ENCODE data around the gene PDE9A.
A peak's percentile ranks its signal among the peaks of the same experiment; 100 is the strongest.

The PDE9A gene

DNA sequence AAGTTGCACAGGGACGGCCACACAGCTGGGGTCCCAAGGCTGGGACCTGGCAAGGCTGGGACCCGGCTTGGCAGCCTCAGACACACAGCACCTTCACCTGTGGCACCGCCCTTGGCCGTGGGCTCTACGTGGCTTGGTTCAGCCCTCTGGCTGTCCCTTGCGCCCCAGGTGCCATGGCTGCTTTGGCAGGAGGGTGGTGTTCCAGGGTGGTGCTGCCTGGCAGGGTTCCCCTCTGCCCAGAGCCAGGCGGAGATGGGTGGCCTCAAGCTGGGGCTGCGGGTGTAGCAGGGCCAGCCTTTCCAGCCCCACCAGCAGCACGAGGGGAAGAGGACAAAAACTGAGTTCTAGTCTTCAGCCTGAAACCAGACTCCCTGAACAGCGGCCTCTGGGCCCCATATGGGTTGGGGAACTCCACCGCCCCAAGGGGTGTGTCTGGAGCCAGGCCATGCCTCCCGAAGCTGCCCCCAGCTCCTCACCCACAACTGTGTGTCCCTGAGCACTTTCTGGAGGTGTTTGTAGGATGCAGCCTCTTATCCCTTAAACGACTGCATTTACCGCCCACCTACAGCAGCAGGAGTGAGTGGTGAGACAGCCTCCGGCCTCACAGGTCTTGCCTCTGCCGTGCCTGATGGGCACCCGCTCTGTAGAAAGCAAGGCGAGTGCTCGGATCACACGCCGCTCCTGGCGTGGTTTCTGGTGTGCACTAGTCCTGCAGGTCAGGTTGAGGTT is 92.3 kb downstream of the PDE9A start:
- no peak for DNase-seq

DNA sequence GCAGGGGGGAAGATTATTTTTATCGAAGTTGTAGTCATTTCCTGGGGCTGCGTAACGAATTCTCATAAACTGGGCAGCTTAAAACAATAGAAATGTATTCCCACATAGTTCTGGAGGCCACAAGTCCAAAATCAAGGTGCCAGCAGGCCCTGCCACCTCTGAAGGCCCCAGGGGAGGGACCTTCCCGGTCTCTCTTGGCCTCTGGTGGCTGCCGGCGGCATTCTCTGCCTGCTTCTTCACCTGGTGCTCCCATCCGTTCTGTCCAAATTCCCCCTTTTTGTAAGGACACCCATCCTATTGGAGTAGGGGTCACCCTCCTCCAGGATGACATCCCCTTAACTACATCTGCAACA is 92.8 kb downstream of the PDE9A start:
- DNase-seq, result peak; percentile 10

DNA sequence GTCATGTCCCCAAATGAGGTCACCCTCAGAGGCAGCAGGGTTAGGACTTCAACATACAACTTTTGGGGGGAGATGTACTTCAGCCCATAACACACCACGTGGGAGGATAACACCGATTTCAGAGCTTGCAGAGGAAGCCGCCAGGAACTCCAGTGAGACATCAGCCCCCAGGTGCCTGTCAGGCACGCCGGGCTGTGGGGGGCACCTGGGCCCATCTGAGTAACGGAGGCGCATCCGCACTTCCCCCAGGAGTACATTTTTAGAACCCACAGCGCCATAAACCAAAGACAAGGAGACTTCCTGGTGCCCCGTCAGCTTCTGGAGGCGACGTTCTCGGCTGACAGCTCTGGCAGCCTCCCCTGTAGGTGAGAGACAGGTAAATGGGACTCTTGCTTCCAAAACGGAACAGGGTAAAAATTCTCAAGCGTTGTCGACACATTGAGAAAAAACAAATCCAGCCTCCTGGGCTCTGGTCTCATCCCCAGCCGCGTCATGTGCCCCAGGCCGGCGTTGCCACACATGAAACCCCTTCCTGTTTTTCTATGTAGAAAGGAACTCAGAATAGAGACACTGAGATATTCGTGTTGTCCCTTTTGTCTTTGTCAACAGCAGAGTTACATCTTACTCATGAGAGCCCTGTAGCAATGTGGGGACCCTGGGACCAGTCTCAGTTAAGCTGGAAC is 93.3 kb downstream of the PDE9A start:
- DNase-seq, result peak; percentile 65

GRCh38 chr21:42747276-42747701 is 93.9 kb downstream of the PDE9A start:
- no peak for DNase-seq

DNA sequence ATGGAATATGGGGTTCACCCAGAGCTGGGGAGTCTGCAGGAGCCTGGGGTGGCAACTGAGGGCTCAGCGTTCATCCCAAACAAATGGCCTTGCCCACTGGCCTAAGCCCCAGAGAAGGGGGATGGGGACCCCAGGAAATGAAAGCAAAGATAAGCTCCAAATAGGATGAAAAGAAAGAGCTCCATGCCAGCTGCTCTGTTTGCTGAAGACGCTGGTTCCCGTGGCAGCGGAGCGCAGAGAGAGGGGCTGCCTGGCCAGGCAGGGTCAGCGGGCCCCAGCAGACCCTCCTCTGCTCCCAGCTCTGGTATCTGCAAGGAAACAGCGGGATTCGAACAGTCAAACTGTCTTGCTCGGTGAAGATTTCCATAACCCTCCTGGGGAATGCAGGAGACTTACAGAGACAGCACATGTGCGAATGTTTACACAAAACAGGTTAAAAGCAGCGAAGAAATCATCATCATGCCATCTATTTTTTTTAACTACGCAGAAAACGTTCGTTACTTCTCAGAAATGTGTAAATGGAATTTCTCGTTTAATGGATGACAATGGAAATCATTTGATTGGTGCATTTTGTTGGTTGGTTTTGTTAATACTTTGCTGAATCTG is 94.4 kb downstream of the PDE9A start:
- no peak for DNase-seq

- DNase-seq, result no peak
Observed at GRCh38 chr21:42748620-42749176, 95.3 kb downstream of the PDE9A start.

DNA sequence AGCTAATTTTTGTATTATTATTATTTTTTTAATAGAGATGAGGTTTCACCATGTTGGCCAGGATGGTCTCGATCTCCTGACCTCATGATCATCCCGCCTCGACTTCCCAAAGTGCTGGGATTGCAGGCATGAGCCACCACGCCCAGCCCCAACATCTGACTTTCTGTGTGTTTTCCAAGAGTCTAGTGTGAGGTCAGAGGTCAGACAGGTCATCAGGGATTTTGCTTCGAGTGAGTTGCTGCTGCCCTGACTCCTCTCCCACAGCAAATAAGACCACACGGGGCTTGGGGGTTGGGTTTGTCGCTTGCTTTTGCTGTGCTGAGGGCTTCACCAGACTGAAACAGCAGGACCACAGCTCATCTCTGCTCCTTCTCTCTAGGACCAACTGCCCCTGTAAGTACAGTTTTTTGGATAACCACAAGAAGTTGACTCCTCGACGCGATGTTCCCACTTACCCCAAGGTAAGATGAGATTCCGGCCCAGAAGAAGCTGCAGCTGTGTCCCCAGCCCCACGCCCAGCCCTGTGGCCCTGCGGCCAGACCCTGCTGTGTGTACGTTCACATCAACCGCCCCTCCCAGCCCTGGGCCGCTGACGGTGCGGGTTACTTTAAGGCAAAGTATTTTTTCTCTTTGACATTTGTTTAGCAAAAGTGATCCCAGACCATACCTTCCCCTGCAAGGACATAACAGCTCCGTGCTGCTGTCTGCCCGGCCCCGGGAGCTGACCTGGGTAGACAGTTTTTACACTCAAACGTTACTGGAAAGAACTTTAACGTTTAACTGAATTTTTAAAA is 97.5 kb downstream of the PDE9A start:
- DNase-seq, result no peak

DNA sequence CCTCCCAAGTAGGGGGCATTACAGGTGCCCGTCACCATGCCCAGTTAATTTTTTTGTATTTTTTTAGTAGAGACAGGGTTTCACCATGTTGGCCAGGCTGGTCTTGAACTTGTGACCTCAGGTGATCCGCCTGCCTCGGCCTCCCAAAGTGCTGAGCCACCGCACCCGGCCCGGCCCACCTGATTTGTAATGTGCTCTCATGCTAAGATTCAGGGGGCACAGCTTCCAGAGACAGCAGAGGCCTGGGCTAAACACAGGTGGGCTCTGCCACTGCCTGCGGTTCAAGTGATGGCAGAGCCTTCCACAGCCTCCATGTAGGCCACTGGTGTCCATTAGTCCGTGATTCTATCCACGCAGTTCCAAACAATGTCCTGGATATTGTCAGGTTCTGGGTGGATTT is 98.4 kb downstream of the PDE9A start:
- no peak for DNase-seq

DNA sequence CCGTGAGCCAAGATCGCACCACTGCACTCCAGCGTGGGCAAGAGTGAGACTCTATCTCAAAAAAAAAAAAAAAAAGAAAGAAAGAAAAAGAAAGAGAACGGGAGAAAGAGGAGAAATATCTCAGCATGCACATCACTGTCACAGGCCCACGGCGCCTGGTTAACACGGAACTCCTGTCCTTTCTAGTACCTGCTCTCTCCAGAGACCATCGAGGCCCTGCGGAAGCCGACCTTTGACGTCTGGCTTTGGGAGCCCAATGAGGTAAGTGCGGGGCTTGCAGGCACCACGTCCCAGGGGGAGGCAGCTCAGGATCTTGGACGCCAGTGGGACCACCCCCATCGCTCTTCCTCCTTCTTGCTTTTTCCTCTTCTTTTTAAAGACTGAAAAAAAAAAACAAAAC is 100.4 kb downstream of the PDE9A start:
- DNase-seq, result no peak

DNA sequence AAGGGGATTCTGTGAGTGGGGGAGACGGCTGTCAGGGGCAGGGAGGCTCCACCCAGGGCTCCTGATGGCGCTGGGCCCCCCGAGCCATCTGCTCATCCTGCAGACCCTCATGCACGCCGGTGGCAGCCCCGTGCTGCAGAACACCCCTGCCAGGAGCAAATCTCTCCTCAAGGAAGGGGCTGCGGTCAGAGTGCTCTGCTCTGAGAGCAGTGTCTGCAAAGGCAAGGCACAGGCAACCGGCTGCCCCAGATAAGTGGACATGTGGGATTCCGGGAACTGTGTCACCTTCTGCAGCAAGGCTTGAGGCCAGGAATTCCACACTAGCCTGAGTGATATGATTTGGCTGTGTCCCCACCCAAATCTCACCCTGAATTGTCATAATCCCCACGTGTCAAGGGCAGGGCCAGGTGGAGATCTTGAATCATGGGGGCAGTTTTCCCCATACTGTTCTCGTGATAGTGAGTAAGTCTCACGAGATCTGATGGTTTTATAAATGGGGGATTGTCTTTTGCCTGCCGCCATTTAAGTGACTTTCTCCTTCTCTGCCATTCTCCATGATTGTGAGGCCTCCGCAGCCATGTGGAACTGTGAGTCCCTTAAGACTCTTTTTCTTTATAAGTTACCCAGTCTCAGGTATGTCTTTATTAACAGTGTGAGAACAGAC is 101.0 kb downstream of the PDE9A start:
- no peak for DNase-seq

DNA sequence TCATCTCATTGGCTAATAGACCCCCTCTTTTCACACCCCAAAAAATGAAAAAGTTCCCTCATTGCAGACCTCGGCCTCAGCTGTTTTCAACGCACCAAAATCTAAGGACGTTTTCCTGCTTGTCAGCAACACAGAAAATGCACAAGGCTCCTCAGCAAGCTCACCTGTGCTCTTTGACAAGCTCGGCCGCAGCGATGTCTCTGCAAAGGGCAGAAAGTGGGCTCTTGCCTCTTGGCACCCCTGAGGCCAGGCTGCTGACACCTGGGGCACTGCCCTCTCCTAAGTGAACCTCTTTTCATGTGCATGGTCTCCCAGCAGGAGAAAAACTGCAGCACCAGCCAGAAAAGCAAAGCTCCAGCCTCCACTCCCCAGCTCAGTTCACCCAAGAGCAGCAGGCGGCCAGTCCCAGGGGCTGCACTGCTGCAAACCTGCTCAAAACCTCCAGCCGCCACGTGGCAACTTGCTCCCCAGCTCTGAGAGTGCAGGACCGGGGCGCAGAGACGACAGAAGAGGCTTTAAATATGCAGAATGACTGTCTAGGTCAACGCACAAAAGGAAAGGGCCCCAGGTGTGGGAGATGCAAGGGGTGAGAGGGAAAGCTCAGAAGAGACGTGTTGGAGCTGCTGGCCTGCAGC is 101.7 kb downstream of the PDE9A start:
- no peak for DNase-seq

DNA sequence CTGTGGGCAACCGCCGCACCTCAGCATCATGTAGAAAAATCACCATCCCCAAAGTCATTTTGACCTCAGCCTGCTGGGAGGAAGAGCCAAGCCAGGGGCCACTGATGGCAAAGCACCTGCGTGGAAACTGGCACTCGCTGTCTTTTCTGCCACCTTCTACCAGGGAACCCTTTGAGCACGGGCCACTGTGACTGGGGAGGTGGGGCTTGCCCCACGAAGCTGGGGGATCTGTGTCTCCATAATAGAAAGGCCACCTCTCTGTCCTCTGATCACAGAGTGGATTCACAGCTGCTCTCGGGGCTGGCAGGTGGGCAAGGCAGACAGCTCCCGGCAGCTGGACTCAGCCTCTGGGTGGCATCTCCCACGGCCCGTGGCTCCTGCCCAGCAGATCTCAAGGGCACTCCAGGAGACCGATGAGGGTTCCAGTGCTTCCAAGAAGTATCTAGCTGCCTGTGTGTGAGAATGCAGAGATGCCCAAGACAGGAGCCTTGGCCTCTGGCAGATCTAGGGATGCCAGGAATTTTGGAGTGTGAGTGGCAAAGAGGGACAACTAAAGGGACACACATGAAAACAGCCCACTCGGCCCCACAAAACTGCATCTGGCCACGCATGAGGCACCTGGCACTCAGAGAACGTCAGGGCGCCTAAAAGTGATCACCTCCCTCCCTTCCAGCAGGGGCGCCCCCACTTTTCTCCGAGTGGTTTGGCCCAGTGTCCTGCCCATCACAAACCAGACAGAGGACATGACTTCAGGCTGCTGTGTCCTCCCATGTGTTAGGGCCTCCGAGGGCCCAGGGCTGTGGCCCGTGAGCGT is 102.6 kb downstream of the PDE9A start:
- DNase-seq, result no peak

- DNase-seq, result no peak
Observed at GRCh38 chr21:42756580-42757250, 103.3 kb downstream of the PDE9A start.

GRCh38 chr21:42757422-42757821 is 104.0 kb downstream of the PDE9A start:
- DNase-seq, result no peak

GRCh38 chr21:42757826-42758655 is 104.6 kb downstream of the PDE9A start:
- no peak for DNase-seq

DNA sequence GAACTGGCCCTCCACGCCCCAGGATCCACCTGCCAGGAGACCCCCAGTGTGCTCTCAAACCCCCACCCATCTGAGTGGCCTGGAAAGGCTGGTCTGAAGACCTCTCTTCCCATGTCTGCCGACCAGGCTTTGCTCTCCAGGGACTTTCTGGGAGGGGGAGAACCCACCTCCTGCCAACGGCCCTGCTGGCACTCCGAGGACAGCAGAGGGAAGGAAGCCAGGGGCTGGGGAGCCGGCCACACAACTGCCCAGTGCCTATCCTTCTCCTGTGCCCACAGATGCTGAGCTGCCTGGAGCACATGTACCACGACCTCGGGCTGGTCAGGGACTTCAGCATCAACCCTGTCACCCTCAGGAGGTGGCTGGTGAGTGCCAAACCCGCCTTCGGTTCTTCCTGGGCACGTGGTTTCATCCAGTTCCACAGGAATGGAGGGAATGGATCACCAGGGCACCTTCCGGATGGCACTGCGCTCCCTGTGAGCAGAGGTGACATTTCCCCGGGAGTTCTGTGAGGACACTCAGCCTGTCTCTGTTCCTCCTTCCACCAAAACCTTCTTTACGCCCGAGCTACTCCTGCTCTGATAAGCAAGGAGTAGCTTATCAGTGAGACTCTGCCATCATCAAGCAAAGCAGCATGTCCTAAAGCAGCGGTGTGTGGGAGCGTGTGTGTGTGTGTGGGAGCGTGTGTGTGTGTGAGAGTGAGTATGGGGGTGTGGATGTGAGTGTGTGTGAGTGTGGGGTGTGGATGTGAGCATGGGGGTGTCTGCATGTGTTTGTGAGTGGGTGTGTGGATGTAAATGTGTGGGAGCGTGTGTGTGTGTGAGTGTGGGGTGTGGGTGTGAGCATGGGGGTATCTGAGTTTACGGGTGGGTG is 105.5 kb downstream of the PDE9A start:
- no peak for DNase-seq

- no peak for DNase-seq
Observed at GRCh38 chr21:42759594-42759927, 106.1 kb downstream of the PDE9A start.

GRCh38 chr21:42760361-42760950 is 107.0 kb downstream of the PDE9A start:
- DNase-seq, result no peak

Measured in CD4-positive, alpha-beta T cell treated with Interleukin-17A for 1 hour (primary cell).